NCI-H226 (cell line): ENCODE results near the gene GLYAT.

Source experiments
- DNase-seq: peaks from one replicate; pipeline ENCODE4 v3.0.0-alpha.2; 2015

GLYAT gene

GRCh38 chr11:58676563-58677135 is 55.1 kb downstream of the GLYAT start:
- no peak for DNase-seq

GRCh38 chr11:58675334-58676155 is 56.2 kb downstream of the GLYAT start:
- peak; percentile 37 for DNase-seq

- DNase-seq = no peak
Observed at GRCh38 chr11:58674609-58675008, 57.1 kb downstream of the GLYAT start.

- DNase-seq = no peak
Observed at GRCh38 chr11:58671983-58672633, 59.6 kb downstream of the GLYAT start.

- peak; percentile 14 for DNase-seq
Observed at GRCh38 chr11:58659910-58660570, 71.7 kb downstream of the GLYAT start.

- DNase-seq = no peak
Observed at GRCh38 chr11:58659404-58659803, 72.3 kb downstream of the GLYAT start.
